GM21737 (cell line): ENCODE measurements around the gene AMT.
A peak's percentile ranks its signal among the peaks of the same experiment; 100 is the strongest.

Experiments
- ATAC-seq: cut with Tn5 transposase; IDR thresholded peaks from one replicate; pipeline ENCODE4 v1.9.1; 2021; ENCODE audit warnings: mild to moderate bottlenecking, moderate library complexity; ENCODE audit not compliant: unreplicated experiment

AMT gene

DNA sequence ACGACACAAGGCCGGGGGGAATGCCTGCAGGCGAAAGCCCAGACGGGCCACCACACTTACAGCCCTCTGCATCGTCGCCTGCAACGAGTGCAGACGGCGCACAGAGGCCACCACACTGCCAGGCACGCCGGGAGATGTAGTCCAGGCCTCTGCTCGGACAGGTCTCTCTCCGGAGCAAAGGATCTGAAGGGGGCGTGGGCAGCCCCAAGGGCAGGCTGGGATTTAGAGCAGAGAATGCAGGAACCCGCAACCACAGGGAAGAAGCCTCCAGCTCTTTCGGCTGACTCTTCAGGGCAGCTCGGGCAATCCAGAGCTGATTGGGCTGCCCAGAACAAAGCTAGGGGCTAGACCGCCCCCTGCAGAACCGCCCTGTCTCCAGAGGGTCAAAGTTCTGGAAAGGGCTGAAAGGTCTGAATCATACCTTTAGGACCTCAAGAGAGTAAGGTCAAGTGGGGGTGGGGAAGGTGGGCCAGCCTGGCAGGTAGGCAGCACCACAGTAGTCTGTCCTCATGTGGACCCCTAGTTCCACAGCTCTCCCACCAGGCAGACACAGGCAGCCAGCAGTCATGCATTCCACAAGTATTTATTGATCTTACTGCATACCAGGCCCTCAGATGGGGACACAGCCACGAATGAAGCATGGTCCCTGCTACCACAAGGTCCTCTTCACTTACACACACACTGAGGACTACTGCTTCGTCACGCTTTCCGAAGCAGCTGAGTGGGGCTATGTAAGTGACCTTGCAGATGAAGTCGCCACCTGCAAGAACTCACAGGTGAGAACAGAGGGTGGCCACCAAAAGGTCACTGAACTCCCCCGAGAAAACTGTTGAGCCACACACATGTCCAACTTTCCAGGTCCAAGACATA is at the start of gene AMT:
AMT (minus strand) TSS at position 95 of the 870 bp plus-strand sequence; CDS start at position 72, 23 bp downstream.
- no peak for ATAC-seq

GRCh38 chr3:49470714-49471420 is 48.6 kb upstream of the AMT start:
- ATAC-seq: peak; percentile 30

- ATAC-seq: peak; percentile 82
Measured at GRCh38 chr3:49469936-49470713, 47.9 kb upstream of the AMT start, which contains the start of gene DAG1. TSS of gene DAG1 (plus strand) at chr3:49470267. CDS start at chr3:49510535, 40,268 bp downstream.

DNA sequence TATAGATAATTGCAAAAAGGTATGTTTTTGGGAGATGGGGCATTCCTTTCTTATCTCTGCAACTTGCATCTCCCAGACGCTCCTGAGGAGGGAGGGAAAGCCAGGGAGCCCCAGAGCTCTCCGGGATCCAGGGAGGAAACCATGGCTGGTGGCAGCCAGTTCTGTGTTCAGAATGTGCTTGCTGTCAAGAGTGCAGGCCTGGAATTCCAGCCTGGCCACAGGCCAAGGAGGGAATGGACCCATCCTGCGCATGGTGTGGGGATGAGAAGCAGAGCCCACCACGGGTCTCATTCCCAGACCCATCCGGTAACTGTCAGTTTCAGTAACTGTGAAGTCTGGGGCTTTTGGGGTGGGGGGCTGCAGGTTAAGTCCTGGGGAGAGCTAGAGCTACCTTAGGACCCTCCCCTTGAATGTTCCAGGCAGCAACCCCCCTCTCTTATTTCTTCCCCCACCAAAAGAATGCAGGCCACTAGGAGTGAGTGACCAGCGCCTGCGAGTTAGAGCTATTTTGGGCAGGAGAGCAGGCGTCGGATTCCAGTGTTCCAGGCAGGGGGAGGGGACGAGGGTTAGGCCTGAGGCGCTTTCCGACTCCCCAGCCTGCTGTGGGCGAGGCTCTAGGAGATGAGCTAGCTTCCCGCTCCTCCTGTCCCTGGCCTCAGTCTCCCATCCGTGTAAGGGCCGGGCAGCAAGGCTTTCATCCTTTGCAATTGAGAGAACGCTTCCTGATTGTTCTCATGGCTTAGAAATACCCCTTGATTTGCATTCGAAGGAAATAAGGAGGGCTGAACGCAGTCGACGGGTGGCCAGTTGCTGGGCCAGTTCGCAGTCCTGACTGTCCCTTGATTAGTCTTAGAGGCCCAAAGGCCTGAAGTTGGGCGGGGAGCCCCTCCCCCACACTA is 47.0 kb upstream of the AMT start:
- no peak for ATAC-seq

- no peak for ATAC-seq
Measured at GRCh38 chr3:49466085-49466484, 43.8 kb upstream of the AMT start.

- ATAC-seq: no peak
Measured at GRCh38 chr3:49465270-49466034, 43.2 kb upstream of the AMT start.

GRCh38 chr3:49462222-49462621 is 39.9 kb upstream of the AMT start:
- no peak for ATAC-seq

DNA sequence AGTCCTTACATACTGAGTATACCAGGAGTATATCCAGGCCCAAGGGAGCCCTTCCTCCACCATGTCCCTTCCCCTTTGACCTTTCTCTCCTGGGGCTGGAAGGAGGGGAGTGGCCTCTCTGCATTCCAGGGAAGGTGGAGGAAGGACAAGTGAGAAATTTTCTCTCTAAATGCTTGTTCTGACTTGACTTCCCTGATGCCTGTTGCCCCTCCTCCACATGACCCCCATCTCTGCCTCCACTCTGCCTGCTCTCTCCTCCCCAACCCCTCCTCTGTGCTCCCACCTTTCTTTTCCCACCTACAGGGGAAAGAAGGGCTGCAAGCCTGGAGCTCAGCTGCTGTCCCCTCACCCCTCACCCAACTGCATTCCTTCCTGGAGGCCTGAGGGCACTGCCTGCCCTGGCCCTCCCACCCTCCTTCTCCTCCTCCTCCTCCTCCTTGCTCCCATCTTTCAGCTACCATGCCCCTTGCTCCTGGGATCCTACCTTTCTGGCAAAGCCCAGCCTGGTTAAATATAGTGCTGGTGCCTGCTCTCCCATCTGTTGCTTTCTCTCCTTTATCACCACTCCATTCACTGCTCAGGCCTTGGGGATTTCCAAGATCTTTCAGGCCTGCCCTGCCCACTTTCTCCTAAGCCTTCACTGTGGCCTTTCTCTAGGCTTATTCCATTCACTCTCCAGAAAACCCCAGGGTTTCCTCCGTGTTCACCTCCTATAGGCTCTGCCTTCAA is 39.3 kb upstream of the AMT start:
- ATAC-seq: no peak

DNA sequence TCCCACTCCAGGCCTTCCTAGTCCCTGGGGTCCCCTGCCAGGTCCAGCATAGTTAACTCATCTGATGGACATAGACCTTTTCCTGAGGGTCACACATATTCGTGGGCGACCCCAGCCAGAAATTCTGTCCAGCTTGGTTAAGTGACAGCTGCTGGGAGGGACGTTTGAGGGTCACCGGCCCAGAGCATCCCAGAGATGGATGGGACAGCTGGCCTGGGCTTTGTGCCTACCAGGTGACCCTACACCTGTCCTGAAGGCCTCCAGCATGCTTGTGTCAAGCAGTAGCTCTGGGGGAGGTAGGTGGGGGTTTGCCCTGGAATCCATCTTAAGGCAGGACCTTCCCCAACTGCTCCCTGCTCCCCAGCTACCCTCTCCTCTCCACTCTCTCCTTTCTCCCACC is 38.7 kb upstream of the AMT start:
- no peak for ATAC-seq

- no peak for ATAC-seq
Measured at GRCh38 chr3:49460188-49460890, 38.1 kb upstream of the AMT start.

- no peak for ATAC-seq
Measured at GRCh38 chr3:49456466-49456865, 34.2 kb upstream of the AMT start.

DNA sequence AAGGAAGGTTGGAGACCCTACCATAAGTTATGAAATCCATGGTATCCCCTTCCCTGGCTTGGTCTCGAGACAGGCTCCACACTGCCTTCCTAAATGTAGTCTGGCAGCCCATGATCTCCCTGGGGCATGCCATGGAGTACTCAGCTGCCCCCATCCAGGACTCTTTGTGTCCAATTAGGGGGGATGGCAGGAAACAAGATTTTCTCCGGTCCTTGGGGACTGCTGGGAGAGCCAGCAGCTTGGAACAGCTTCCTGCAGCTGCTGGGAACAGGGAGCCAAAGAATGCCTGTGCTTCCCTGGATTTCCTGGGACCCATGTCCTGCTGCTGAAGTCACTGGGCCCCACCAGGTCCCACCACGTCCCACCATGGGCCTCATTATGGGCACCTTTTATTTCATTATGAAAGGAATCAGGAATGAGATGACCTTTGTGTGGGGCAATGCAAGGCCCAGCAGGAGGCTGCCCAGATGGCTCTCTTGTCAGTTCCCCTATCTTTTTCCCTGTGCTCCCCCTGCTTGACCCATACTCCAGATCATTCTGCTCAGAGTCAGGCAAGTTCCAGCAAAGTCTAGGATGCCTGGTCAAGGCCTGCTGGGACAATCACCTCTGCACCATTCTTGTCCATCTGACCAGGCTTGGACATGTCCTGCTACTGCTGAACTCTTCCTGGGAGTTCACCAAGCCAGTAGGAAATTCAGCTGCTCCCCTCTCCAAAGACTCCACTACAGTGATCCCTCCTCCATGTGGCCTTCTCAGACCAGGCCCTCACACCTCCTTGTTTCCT is 32.8 kb upstream of the AMT start:
- no peak for ATAC-seq

DNA sequence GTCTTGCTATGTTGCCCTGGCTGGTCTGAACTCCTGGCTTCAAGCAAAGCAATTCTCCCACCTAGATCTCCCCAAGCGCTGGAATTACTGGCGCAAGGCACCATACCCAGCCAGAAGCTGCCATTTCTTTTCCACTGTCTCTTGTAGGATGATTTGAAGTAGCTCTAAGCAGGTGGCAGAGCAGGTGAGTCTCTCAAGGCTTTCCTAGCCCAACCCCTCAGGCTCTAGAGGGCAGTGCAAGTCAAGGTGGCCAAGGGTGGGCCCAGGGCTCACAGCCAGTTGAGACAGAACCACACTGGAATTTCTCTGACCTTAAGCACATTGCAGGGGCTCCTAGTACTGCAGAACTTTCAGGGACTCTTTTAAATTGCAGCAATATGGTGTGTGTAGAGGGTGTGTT is 32.2 kb upstream of the AMT start:
- no peak for ATAC-seq

DNA sequence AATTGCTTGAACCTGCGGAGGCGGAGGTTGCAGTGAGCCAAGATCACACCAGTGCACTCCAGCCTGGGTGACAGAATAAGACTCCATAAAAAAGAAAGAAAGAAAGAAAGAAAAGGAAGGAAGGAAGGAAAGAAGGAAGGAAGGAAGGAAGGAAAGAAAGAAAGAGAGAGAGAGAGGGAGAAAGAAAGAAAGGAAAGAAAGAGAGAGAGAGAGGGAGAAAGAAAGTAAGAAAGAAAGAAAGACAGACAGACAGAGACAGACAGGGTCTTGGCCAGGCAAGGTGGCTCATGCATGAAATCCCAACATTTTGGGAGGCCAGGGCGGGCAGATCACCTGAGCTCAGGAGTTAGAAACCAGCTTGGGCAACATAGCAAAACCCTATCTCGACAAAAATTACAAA is 31.3 kb upstream of the AMT start:
- ATAC-seq: no peak

DNA sequence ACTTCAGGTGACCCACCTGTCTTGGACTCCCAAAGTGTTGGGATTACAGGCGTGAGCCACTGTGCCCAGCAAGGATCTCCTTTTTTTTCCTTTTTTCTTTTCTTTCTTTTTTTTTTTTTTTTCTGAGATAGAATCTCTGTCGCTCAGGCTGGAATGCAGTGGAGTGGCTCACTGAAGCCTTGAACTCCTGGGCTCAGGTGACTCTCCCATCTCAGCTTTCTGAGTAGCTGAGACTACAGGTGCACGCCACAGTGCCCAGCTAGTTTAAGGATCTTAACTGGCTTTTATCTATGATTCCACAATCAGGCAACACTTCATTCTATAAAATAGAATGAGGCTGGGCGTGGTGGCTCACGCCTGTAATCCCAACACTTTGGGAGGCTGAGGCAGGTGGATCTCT is 23.1 kb upstream of the AMT start:
- ATAC-seq: no peak

GRCh38 chr3:49434731-49435130 is 12.5 kb upstream of the AMT start:
- ATAC-seq: no peak

- peak; percentile 1 for ATAC-seq
Measured at GRCh38 chr3:49428752-49429080, 6.4 kb upstream of the AMT start.

DNA sequence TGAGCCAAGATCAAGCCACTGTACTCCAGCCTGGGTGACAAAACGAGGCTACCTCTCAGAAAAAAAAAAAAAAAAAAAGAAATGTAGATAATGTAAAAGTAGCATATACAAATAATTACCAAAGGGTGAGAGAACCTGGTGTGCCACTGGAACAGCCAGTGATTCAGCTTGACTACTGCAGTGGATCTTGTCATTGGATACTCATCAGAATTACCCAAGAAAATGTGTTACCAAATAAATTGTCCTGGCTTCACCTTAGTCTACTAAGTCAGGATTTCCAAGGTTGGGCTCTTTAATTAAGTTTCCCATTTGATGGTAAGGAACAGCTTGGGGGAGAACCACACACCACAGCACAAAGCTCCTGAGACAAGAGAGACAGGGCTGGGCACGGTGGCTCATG is 5.3 kb upstream of the AMT start:
- no peak for ATAC-seq
